Measurements from ENCODE around the gene KCNE5.

KCNE5 gene

DNA sequence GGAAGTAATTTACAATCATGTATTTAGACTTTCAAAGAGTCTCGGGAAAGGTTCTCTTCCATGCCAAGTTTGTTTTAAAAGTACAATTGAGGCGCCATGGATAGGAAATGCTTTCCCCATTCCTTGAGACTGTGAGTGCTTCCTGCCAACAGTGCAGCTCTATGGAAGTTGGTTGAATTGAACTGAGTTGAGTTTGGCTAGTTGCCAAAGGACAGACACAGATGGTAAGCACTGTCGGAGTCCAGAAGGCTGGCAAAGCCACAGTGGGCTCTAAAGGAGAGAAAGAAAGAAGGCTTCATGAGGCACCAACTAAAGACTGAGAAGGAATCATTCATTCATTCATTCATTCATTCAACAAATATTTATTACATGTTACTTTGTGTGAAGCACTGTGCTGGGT lies 4.3 kb upstream of the KCNE5 start:
- Histone ChIP-seq H3F3A (ENCODE audit: insufficient read depth, low read length) (no peaks in the 10 kb centered on the region), H3K9me3 (replicated peaks; ENCODE audit: insufficient read depth, low read length) (no peaks in the 10 kb centered on the region), H3K27ac (ENCODE audit: low read length) (no peak overlapping the region), H2AFZ (ENCODE audit: low read length) (no peak overlapping the region), H3K9ac (ENCODE audit: low read length) (no peak overlapping the region), H4K20me1 (ENCODE audit: insufficient read depth, low read length) (no peaks in the 10 kb centered on the region), H3K4me3 (ENCODE audit: low read length) (no peak overlapping the region), H3K4me1 (ENCODE audit: low read length) (no peaks in the 10 kb centered on the region), H3K27me3 (replicated peaks; ENCODE audit: insufficient read depth, low read length) (no peaks in the 10 kb centered on the region), H3K9me2 (replicated peaks; ENCODE audit: insufficient read depth, low read length) (no peaks in the 10 kb centered on the region), H3K4me2 (ENCODE audit: low read depth, low read length) (no peak overlapping the region), H3K36me3 (replicated peaks; ENCODE audit: insufficient read depth, low read length) (no peaks in the 10 kb centered on the region), H3K79me2 (ENCODE audit: low read length) (no peaks in the 10 kb centered on the region)
- TF ChIP-seq EZH2phosphoT487 (IDR thresholded peaks at IDR 0.05; ENCODE audit: low read length) (no peak), EZH2 (optimal IDR thresholded peaks at IDR 0.05; ENCODE audit: low read depth, low read length) (no peak)
- TF ChIP-seq, protein P1, sequence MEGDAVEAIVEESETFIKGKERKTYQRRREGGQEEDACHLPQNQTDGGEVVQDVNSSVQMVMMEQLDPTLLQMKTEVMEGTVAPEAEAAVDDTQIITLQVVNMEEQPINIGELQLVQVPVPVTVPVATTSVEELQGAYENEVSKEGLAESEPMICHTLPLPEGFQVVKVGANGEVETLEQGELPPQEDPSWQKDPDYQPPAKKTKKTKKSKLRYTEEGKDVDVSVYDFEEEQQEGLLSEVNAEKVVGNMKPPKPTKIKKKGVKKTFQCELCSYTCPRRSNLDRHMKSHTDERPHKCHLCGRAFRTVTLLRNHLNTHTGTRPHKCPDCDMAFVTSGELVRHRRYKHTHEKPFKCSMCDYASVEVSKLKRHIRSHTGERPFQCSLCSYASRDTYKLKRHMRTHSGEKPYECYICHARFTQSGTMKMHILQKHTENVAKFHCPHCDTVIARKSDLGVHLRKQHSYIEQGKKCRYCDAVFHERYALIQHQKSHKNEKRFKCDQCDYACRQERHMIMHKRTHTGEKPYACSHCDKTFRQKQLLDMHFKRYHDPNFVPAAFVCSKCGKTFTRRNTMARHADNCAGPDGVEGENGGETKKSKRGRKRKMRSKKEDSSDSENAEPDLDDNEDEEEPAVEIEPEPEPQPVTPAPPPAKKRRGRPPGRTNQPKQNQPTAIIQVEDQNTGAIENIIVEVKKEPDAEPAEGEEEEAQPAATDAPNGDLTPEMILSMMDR (IDR thresholded peaks at IDR 0.05; ENCODE audit: low read length), result no peak
- no peak for DNase-seq

DNA sequence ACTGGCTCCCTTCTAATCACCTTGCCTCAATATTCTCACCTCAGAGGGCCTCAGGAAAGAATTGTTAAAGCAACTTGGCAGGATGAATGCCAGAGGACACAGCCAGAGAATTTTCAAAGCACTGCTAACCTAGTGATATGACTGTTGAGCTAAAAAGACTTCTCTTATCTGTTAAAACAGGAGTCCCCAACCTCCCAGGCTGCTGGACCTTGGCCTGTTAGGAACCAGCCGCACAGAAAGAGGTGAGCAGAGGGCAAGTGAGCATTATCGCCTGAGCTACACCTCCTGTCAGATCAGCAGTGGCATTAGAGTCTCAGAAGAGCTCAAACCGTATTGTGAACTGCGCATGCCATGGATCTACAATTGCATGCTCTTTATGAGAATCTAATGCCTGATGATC lies 1.7 kb upstream of the KCNE5 start:
- Histone ChIP-seq H3K79me2 (ENCODE audit: low read length) (no peaks in the 10 kb centered on the region), H3K4me3 (ENCODE audit: low read length) (no peak overlapping the region), H3K4me2 (ENCODE audit: low read depth, low read length) (no peak overlapping the region), H3K4me1 (ENCODE audit: low read length) (no peaks in the 10 kb centered on the region), H3K36me3 (replicated peaks; ENCODE audit: insufficient read depth, low read length) (no peaks in the 10 kb centered on the region), H3K27ac (ENCODE audit: low read length) (no peak overlapping the region), H3K9me2 (replicated peaks; ENCODE audit: insufficient read depth, low read length) (no peaks in the 10 kb centered on the region), H3K9ac (ENCODE audit: low read length) (no peak overlapping the region), H3F3A (ENCODE audit: insufficient read depth, low read length) (no peaks in the 10 kb centered on the region), H3K9me3 (replicated peaks; ENCODE audit: insufficient read depth, low read length) (no peaks in the 10 kb centered on the region), H4K20me1 (ENCODE audit: insufficient read depth, low read length) (no peaks in the 10 kb centered on the region), H3K27me3 (replicated peaks; ENCODE audit: insufficient read depth, low read length) (no peaks in the 10 kb centered on the region), H2AFZ (ENCODE audit: low read length) (no peak overlapping the region)
- TF ChIP-seq, protein P1 (IDR thresholded peaks at IDR 0.05; ENCODE audit: low read length), result no peak
- TF ChIP-seq EZH2 (optimal IDR thresholded peaks at IDR 0.05; ENCODE audit: low read depth, low read length), result no peak
- no peak for TF ChIP-seq EZH2phosphoT487 (IDR thresholded peaks at IDR 0.05; ENCODE audit: low read length)
- no peak for DNase-seq

DNA sequence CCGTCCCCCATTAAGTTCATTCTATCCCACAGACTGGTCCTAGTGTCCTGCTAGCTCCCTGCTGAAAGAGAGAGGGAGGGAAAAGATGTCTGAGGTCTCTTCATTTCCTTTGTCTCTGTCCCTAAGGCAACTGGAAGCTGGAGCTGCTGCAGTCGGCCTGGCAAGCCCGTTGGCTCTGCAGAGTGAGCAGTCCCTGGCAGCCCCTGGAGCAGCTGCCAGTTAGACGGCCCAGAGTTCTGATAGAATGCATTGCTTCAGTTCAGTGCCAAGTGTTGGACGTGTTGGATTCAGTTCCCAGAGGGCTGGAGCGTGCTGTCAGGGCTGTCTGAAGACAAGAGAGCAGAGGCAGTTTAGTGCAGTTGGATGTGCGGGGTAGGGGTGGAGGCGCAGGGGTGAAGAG lies 975 bp downstream of the KCNE5 start:
- Histone ChIP-seq H3K9me2 (replicated peaks; ENCODE audit: insufficient read depth, low read length) (no peaks in the 10 kb centered on the region), H3K4me3 (ENCODE audit: low read length) (no peak overlapping the region)
- TF ChIP-seq EZH2 (optimal IDR thresholded peaks at IDR 0.05; ENCODE audit: low read depth, low read length) (no peak), EZH2phosphoT487 (IDR thresholded peaks at IDR 0.05; ENCODE audit: low read length) (no peak)
- TF ChIP-seq, protein P1 (IDR thresholded peaks at IDR 0.05; ENCODE audit: low read length), result no peak

More for the DNA sequence above, 975 bp downstream of the KCNE5 start:
- no peaks in the 10 kb centered on the region for H3K36me3 ChIP-seq (replicated peaks; ENCODE audit: insufficient read depth, low read length)
- no peaks in the 10 kb centered on the region for H4K20me1 ChIP-seq (ENCODE audit: insufficient read depth, low read length)
- no peak overlapping the region for H3K9ac ChIP-seq (ENCODE audit: low read length)
- no peak overlapping the region for H3K27ac ChIP-seq (ENCODE audit: low read length)
- H3K4me2 ChIP-seq (ENCODE audit: low read depth, low read length), result no peak overlapping the region
- H2AFZ ChIP-seq (ENCODE audit: low read length), result no peak overlapping the region
- H3F3A ChIP-seq (ENCODE audit: insufficient read depth, low read length), result no peaks in the 10 kb centered on the region
- no peaks in the 10 kb centered on the region for H3K79me2 ChIP-seq (ENCODE audit: low read length)
- no peak for DNase-seq
- H3K4me1 ChIP-seq (ENCODE audit: low read length), result no peaks in the 10 kb centered on the region
- no peaks in the 10 kb centered on the region for H3K9me3 ChIP-seq (replicated peaks; ENCODE audit: insufficient read depth, low read length)
- no peaks in the 10 kb centered on the region for H3K27me3 ChIP-seq (replicated peaks; ENCODE audit: insufficient read depth, low read length)

Data from MM.1S (cell line).